Trophoblast cell (in vitro differentiated cells and primary cell): ENCODE data around the gene CD58.

Experiments used
- DNase-seq, 2 donors: peaks; one replicate each; pipeline ENCODE4 v3.0.0-alpha.2; 2016
- H2AFZ ChIP-seq: 2 replicates; pipeline ENCODE4 v1.6.1; 2013; ENCODE audit warnings: low read length, moderate library complexity, mild to moderate bottlenecking; ENCODE audit not compliant: insufficient read depth, poor library complexity
- H2AK5ac ChIP-seq: 2 replicates; pipeline ENCODE4 v1.6.1; 2013; ENCODE audit warnings: mild to moderate bottlenecking, low read length
- H2BK120ac ChIP-seq: 2 replicates; pipeline ENCODE4 v1.6.1; 2013; ENCODE audit warnings: low read length, mild to moderate bottlenecking, moderate library complexity; ENCODE audit not compliant: insufficient read depth, poor library complexity
- H2BK12ac ChIP-seq: 2 replicates; pipeline ENCODE4 v1.6.1; 2013; ENCODE audit warnings: mild to moderate bottlenecking, low read length, moderate library complexity
- H2BK5ac ChIP-seq: 2 replicates; pipeline ENCODE4 v1.6.1; 2013; ENCODE audit warnings: low read length, low read depth, moderate library complexity, mild to moderate bottlenecking; ENCODE audit not compliant: poor library complexity
- H3K14ac ChIP-seq: 2 replicates; pipeline ENCODE4 v1.6.1; 2013; ENCODE audit warnings: mild to moderate bottlenecking, low read length
- H3K18ac ChIP-seq: 2 replicates; pipeline ENCODE4 v1.6.1; 2013; ENCODE audit warnings: mild to moderate bottlenecking, low read length
- H3K23ac ChIP-seq: 2 replicates; pipeline ENCODE4 v1.6.1; 2013; ENCODE audit warnings: low read length
- H3K27ac ChIP-seq: 2 replicates; pipeline ENCODE4 v1.5.1; 2013; ENCODE audit warnings: low read depth, mild to moderate bottlenecking, inconsistent platforms, low read length, moderate library complexity
- H3K27me3 ChIP-seq: 2 replicates; pipeline ENCODE4 v1.6.1; 2013; ENCODE audit warnings: inconsistent platforms, mild to moderate bottlenecking, low read length, moderate library complexity; ENCODE audit not compliant: insufficient read depth
- H3K36me3 ChIP-seq, 2 experiments: 1 replicate in 1 of 2; 2 replicates in 1 of 2; pipeline ENCODE4 v1.6.1; 2013; ENCODE audit warnings: low read length in 2 of 2, mild to moderate bottlenecking in 2 of 2, moderate library complexity in 1 of 2; ENCODE audit not compliant: insufficient read depth in 2 of 2, control insufficient read depth in 1 of 2
- H3K4ac ChIP-seq: 2 replicates; pipeline ENCODE4 v1.6.1; 2013; ENCODE audit warnings: low read depth, mild to moderate bottlenecking, low read length, moderate library complexity
- H3K4me1 ChIP-seq, 2 experiments: 1 replicate in 1 of 2; 2 replicates in 1 of 2; pipeline ENCODE4 v1.6.1; 2013; ENCODE audit warnings: low read length in 2 of 2, mild to moderate bottlenecking in 2 of 2, moderate library complexity in 1 of 2; ENCODE audit not compliant: insufficient read depth in 2 of 2, control insufficient read depth in 1 of 2
- H3K4me2 ChIP-seq: 2 replicates; pipeline ENCODE4 v1.6.1; 2013; ENCODE audit warnings: inconsistent platforms, mild to moderate bottlenecking, low read length, moderate library complexity
- H3K4me3 ChIP-seq: 2 replicates; pipeline ENCODE4 v1.5.1; 2013; ENCODE audit warnings: mild to moderate bottlenecking, low read depth, low read length, inconsistent platforms
- H3K79me1 ChIP-seq: one replicate; pipeline ENCODE4 v1.6.1; 2013; ENCODE audit warnings: low read length
- H3K79me2 ChIP-seq: 2 replicates; pipeline ENCODE4 v1.6.1; 2013; ENCODE audit warnings: low read length, mild to moderate bottlenecking; ENCODE audit not compliant: control insufficient read depth, insufficient read depth, poor library complexity
- H3K9ac ChIP-seq: 2 replicates; pipeline ENCODE4 v1.6.1; 2013; ENCODE audit warnings: mild to moderate bottlenecking, low read length
- H3K9me3 ChIP-seq: 2 replicates; pipeline ENCODE4 v1.6.1; 2013; ENCODE audit warnings: low read depth, mild to moderate bottlenecking, control low read depth, inconsistent platforms, low read length; ENCODE audit not compliant: insufficient read depth
- H4K12ac ChIP-seq: 2 replicates; pipeline ENCODE4 v1.6.1; 2013; ENCODE audit warnings: low read depth, mild to moderate bottlenecking, low read length, moderate library complexity
- H4K8ac ChIP-seq: 2 replicates; pipeline ENCODE4 v1.6.1; 2013; ENCODE audit warnings: low read depth, mild to moderate bottlenecking, low read length, moderate library complexity
- H4K91ac ChIP-seq: one replicate; pipeline ENCODE4 v1.6.1; 2013; ENCODE audit warnings: low read depth, mild to moderate bottlenecking, low read length, moderate library complexity
- WGBS: extraction: QIAGEN DNeasy Blood & Tissue Kit; methylation state at CpG from one replicate; pipeline ENCODE4 v1.1.7; 2013; ENCODE audit warnings: missing lambda C conversion rate; ENCODE audit not compliant: insufficient read length, insufficient coverage; ENCODE audit errors: extremely low coverage; 5-methylcytosine and 5-hydroxymethylcytosine counted together

The CD58 gene

GRCh38 chr1:116474921-116475849, 95.6 kb downstream of the CD58 start:
- H3K27me3 ChIP-seq = no peaks in the 10 kb centered on the region
- WGBS = no CpG with 5 or more reads among the region's 14 CpGs

GRCh38 chr1:116472431-116472961, 98.3 kb downstream of the CD58 start:
- Histone ChIP-seq H2BK12ac (no peak overlapping the region), H3K18ac (no peak overlapping the region), H3K4me3 (no peak overlapping the region), H3K36me3 (no peaks in the 10 kb centered on the region), H4K8ac (no peak overlapping the region), H4K91ac (peak overlapping the region; percentile 32), H3K14ac (no peak overlapping the region), H3K9ac (no peak overlapping the region), H2BK120ac (no peak overlapping the region), H3K27ac (no peak overlapping the region), H3K79me1 (peaks cover 22% of the 10 kb centered on the region), H3K9me3 (peaks cover 2% of the 10 kb centered on the region), H4K12ac (no peak overlapping the region), H3K4ac (no peak overlapping the region), H3K27me3 (no peaks in the 10 kb centered on the region), H3K4me2 (no peak overlapping the region), H3K79me2 (no peaks in the 10 kb centered on the region), H2BK5ac (no peak overlapping the region), H2AK5ac (no peak overlapping the region), H2AFZ (no peak overlapping the region), H3K4me1 (peaks cover 17 to 23% of the 10 kb centered on the region in 2 experiments), H3K23ac (no peak overlapping the region)
- no CpG with 5 or more reads among the region's 3 CpGs for WGBS
- no peak for DNase-seq

More at GRCh38 chr1:116474921-116475849, 95.6 kb downstream of the CD58 start:
- Histone ChIP-seq H4K12ac (peak overlapping the region; percentile 56), H2AFZ (no peak overlapping the region), H2AK5ac (peak overlapping the region; percentile 87), H3K79me1 (peaks cover 19% of the 10 kb centered on the region), H3K9ac (no peak overlapping the region), H3K36me3 (no peaks in the 10 kb centered on the region), H3K18ac (peak overlapping the region; percentile 87), H3K79me2 (no peaks in the 10 kb centered on the region), H4K8ac (peak overlapping the region; percentile 78), H3K4me3 (no peak overlapping the region), H2BK5ac (peak overlapping the region; percentile 57), H3K9me3 (peaks cover 3% of the 10 kb centered on the region), H3K4ac (peak overlapping the region; percentile 51), H3K27ac (no peak overlapping the region), H3K4me1 (peaks cover 15 to 22% of the 10 kb centered on the region in 2 experiments), H3K14ac (peak overlapping the region; percentile 88), H3K4me2 (no peak overlapping the region), H2BK120ac (peak overlapping the region; percentile 77), H4K91ac (peak overlapping the region; percentile 94), H2BK12ac (peak overlapping the region; percentile 83), H3K23ac (no peak overlapping the region)
- peak in 1 of 2 donors; percentile 40 for DNase-seq

- Histone ChIP-seq H3K4me3 (no peak overlapping the region), H3K4me1 (peaks cover 18 to 23% of the 10 kb centered on the region in 2 experiments), H2BK120ac (no peak overlapping the region), H3K27ac (no peak overlapping the region), H4K91ac (peak overlapping the region; percentile 32), H3K79me1 (peaks cover 29% of the 10 kb centered on the region), H3K36me3 (no peaks in the 10 kb centered on the region), H2BK12ac (peak overlapping the region; percentile 34), H3K4ac (no peak overlapping the region), H3K23ac (no peak overlapping the region), H3K18ac (no peak overlapping the region), H3K79me2 (no peaks in the 10 kb centered on the region), H2AFZ (peak overlapping the region; percentile 10), H4K12ac (no peak overlapping the region), H3K9ac (no peak overlapping the region), H2BK5ac (no peak overlapping the region), H2AK5ac (peak overlapping the region; percentile 56), H3K14ac (peak overlapping the region; percentile 40), H3K27me3 (no peaks in the 10 kb centered on the region), H4K8ac (no peak overlapping the region), H3K4me2 (no peak overlapping the region), H3K9me3 (peaks cover 2% of the 10 kb centered on the region)
- WGBS = no CpG with 5 or more reads among the region's 4 CpGs
- DNase-seq = no peak
Measured at GRCh38 chr1:116471241-116471640, 99.6 kb downstream of the CD58 start.

GRCh38 chr1:116470671-116471070, 100.2 kb downstream of the CD58 start:
- Histone ChIP-seq H4K91ac (peak overlapping the region; percentile 26), H2BK12ac (no peak overlapping the region), H3K4me3 (no peak overlapping the region), H2AFZ (no peak overlapping the region), H4K8ac (no peak overlapping the region), H2AK5ac (no peak overlapping the region), H3K79me1 (peaks cover 34% of the 10 kb centered on the region), H3K4me2 (no peak overlapping the region), H3K4ac (no peak overlapping the region), H3K18ac (no peak overlapping the region), H3K36me3 (no peaks in the 10 kb centered on the region), H3K79me2 (peaks cover 4% of the 10 kb centered on the region), H2BK5ac (no peak overlapping the region), H4K12ac (no peak overlapping the region), H3K27me3 (no peaks in the 10 kb centered on the region), H3K4me1 (peaks cover 23 to 27% of the 10 kb centered on the region in 2 experiments), H2BK120ac (no peak overlapping the region), H3K23ac (no peak overlapping the region), H3K9ac (no peak overlapping the region), H3K27ac (no peak overlapping the region), H3K9me3 (no peaks in the 10 kb centered on the region), H3K14ac (no peak overlapping the region)
- WGBS = no CpG with 5 or more reads among the region's 1 CpG
- no peak for DNase-seq
